Brain microvascular endothelial cell (primary cell): ENCODE measurements around the gene PSMB5.
A peak's percentile ranks its signal among the peaks of the same experiment; 100 is the strongest.

ENCODE experiments used
- DNase-seq: peaks from one replicate; pipeline ENCODE4 v3.0.0-alpha.2; 2020
- H3K27ac ChIP-seq: fragments of 250-450 bp; sonication (Bioruptor Pico); 2 replicates; pipeline ENCODE4 v1.5.1; 2020; ENCODE audit warnings: mild to moderate bottlenecking, moderate library complexity
- H3K27me3 ChIP-seq: fragments of 250-450 bp; sonication (Bioruptor Pico); replicated peaks from 2 replicates; pipeline ENCODE4 v1.5.1; 2020; ENCODE audit warnings: mild to moderate bottlenecking
- H3K36me3 ChIP-seq: fragments of 250-450 bp; sonication (Bioruptor Pico); replicated peaks from 2 replicates; pipeline ENCODE4 v1.5.1; 2020; ENCODE audit warnings: mild to moderate bottlenecking
- H3K4me3 ChIP-seq: 2 replicates; pipeline ENCODE4 v1.5.1; 2011; ENCODE audit warnings: low read depth, mild to moderate bottlenecking, control low read depth, low read length, moderate library complexity
- CTCF ChIP-seq: IDR thresholded peaks from 2 replicates; pipeline ENCODE4 v1.5.1; 2011; ENCODE audit warnings: low read depth, mild to moderate bottlenecking, moderate library complexity, low read length, control low read depth, inconsistent platforms; ENCODE audit errors: missing control alignments
- in situ Hi-C: cut with HindIII; loops from 2 replicates; pipeline ENCODE4 v1.10.0; 2017; ENCODE audit warnings: low sequenced_read_pairs, low pct_ligation_motif_present

Gene PSMB5

GRCh38 chr14:22996768-22997654 is 37.7 kb downstream of the PSMB5 start:
- Histone ChIP-seq H3K27me3 (no peaks in the 10 kb centered on the region), H3K4me3 (no peak overlapping the region), H3K36me3 (no peaks in the 10 kb centered on the region), H3K27ac (no peak overlapping the region)
- no peak for TF ChIP-seq CTCF
- DNase-seq: no peak
- in situ Hi-C loops: no loop called here

- no peak overlapping the region for H3K27ac ChIP-seq
Measured at GRCh38 chr14:22995889-22996625, 38.6 kb downstream of the PSMB5 start.

GRCh38 chr14:22994762-22995275 is 39.9 kb downstream of the PSMB5 start:
- no peak for DNase-seq
- in situ Hi-C loops: no loop called here
- TF ChIP-seq CTCF: peak; percentile 82
- Histone ChIP-seq H3K36me3 (no peaks in the 10 kb centered on the region), H3K27ac (no peak overlapping the region), H3K4me3 (no peak overlapping the region), H3K27me3 (no peaks in the 10 kb centered on the region)

More at GRCh38 chr14:22995889-22996625, 38.6 kb downstream of the PSMB5 start:
- H3K36me3 ChIP-seq: no peaks in the 10 kb centered on the region
- no peaks in the 10 kb centered on the region for H3K27me3 ChIP-seq
- no peak for TF ChIP-seq CTCF
- DNase-seq: no peak
- H3K4me3 ChIP-seq: no peak overlapping the region
- in situ Hi-C loops: no loop called here

- no peak for TF ChIP-seq CTCF
- H3K36me3 ChIP-seq: no peaks in the 10 kb centered on the region
Measured at GRCh38 chr14:22993517-22993916, 41.2 kb downstream of the PSMB5 start.

GRCh38 chr14:22991852-22992251 is 42.8 kb downstream of the PSMB5 start:
- H3K4me3 ChIP-seq: no peak overlapping the region
- TF ChIP-seq CTCF: no peak
- H3K36me3 ChIP-seq: peaks cover 2% of the 10 kb centered on the region
- no peak overlapping the region for H3K27ac ChIP-seq
- no peaks in the 10 kb centered on the region for H3K27me3 ChIP-seq
- in situ Hi-C loops: no loop called here
- no peak for DNase-seq

More at GRCh38 chr14:22993517-22993916, 41.2 kb downstream of the PSMB5 start:
- in situ Hi-C loops: no loop called here
- no peaks in the 10 kb centered on the region for H3K27me3 ChIP-seq
- no peak overlapping the region for H3K27ac ChIP-seq
- no peak for DNase-seq
- H3K4me3 ChIP-seq: no peak overlapping the region
